ENCODE data around the gene SSR4.

The SSR4 gene

DNA sequence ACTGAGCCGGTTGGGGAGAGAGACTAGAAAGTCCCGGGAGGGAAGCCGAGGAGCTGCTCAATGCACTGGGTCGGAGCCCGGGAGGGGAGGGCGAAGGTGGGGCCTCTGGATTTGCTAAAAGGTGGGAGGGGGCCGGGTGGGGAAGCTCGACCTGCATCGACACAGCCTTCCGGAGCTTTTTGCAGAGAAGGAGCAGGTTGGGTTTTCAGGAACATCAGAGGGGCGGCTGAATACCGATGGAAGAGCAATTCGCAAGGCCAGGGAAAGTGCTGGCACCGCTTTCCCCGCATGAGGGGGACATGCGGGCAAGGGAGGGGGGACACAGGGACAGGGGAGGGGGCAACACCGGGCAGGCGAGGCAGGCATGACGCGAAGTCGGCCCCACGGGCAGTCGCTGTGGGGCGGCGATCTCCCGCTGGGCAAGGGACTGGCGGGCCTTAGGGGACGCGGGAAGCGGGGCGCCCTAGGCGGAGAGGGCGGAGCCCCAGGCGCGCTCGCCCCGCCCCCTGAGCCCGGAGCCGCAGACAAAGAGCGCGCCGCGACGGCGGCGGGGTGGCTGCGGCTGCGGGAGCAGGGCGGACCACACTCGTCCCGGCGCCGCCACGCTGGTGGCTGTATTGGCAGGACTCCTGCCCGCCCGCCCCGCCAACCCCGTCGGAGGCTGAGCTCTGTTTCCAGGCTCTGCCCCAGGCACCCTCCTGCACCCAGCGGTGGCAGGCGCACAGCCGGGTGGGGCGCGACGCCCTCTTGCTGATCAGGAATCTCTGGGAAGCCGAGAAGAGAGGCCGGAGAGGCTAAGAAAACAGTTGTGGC, 24.3 kb downstream of the SSR4 start:
- Histone ChIP-seq H3K9ac (ENCODE audit: low read depth, low read length) (peak overlapping the region; percentile 61), H3K9me3 (ENCODE audit: control insufficient read depth, insufficient read depth, low read length) (no peaks in the 10 kb centered on the region), H3K36me3 (ENCODE audit: insufficient read depth, low read length) (0 out of 2 replicates have a peak, but pooled peaks cover 2% of the 10 kb centered on the region), H3K4me1 (ENCODE audit: insufficient read depth, low read length) (peaks cover 14% of the 10 kb centered on the region)

GRCh38 chrX:153819384-153820040, 25.0 kb downstream of the SSR4 start:
- Histone ChIP-seq H3K9me3 (ENCODE audit: control insufficient read depth, insufficient read depth, low read length) (no peaks in the 10 kb centered on the region), H3K4me1 (ENCODE audit: insufficient read depth, low read length) (peaks cover 14% of the 10 kb centered on the region), H3K36me3 (ENCODE audit: insufficient read depth, low read length) (0 out of 2 replicates have a peak, but pooled peaks cover 2% of the 10 kb centered on the region), H3K9ac (ENCODE audit: low read depth, low read length) (peak overlapping the region; percentile 61)

DNA sequence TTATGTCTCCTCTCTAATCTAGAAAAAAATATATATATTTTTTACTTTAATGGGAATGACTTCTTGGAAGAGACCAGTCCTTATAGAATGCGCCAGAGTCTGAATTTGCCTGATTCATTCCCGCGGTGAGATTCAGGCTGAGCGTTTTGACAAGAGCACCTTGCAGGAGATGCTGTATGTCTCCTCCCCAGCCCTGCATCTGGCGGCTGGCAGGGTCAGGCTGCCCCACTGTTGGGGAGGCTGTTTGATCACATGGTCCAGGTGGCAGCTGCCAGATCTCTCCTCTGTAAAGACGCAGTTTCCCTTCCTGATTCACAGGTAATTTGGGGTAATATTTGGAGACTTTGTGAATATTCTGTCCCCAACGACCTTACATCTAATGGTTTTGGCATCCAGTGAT, 26.1 kb downstream of the SSR4 start:
- peaks cover 22% of the 10 kb centered on the region for H3K4me1 ChIP-seq (ENCODE audit: insufficient read depth, low read length)
- no peak overlapping the region for H3K9ac ChIP-seq (ENCODE audit: low read depth, low read length)
- 0 out of 2 replicates have a peak, but pooled peaks cover 2% of the 10 kb centered on the region for H3K36me3 ChIP-seq (ENCODE audit: insufficient read depth, low read length)
- no peaks in the 10 kb centered on the region for H3K9me3 ChIP-seq (ENCODE audit: control insufficient read depth, insufficient read depth, low read length)

- no peak overlapping the region for H3K9ac ChIP-seq (ENCODE audit: low read depth, low read length)
- H3K9me3 ChIP-seq (ENCODE audit: control insufficient read depth, insufficient read depth, low read length): no peaks in the 10 kb centered on the region
- H3K36me3 ChIP-seq (ENCODE audit: insufficient read depth, low read length): 0 out of 2 replicates have a peak, but pooled peaks cover 2% of the 10 kb centered on the region
- peaks cover 27% of the 10 kb centered on the region for H3K4me1 ChIP-seq (ENCODE audit: insufficient read depth, low read length)
Measured at GRCh38 chrX:153821066-153821465, 26.6 kb downstream of the SSR4 start.

DNA sequence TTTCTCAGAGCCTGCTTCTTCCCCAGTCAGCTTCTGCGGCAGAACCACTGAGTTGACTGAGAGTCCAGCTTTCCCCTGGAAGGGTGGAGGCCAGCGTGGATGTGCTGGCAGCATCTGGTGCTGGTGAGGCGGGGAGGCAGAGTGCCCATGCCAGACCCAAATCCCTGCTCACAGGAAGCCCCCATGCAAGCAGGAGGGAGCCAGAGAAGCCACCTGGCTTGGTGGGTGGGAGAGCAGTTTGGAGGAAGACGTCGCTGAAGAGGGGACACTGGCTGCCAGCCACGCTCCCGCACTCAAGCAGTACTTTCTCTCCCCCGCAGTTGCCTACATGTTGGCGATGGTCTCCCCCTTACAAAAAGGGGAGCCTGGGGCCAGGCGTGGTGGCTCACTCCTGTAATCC, 29.9 kb downstream of the SSR4 start:
- Histone ChIP-seq H3K9me3 (ENCODE audit: control insufficient read depth, insufficient read depth, low read length) (no peaks in the 10 kb centered on the region), H3K9ac (ENCODE audit: low read depth, low read length) (no peak overlapping the region), H3K36me3 (ENCODE audit: insufficient read depth, low read length) (0 out of 2 replicates have a peak, but pooled peaks cover 2% of the 10 kb centered on the region), H3K4me1 (ENCODE audit: insufficient read depth, low read length) (peaks cover 41% of the 10 kb centered on the region)

GRCh38 chrX:153825042-153825441, 30.6 kb downstream of the SSR4 start:
- H3K9me3 ChIP-seq (ENCODE audit: control insufficient read depth, insufficient read depth, low read length): no peaks in the 10 kb centered on the region
- H3K4me1 ChIP-seq (ENCODE audit: insufficient read depth, low read length): peaks cover 36% of the 10 kb centered on the region
- 0 out of 2 replicates have a peak, but pooled peaks cover 2% of the 10 kb centered on the region for H3K36me3 ChIP-seq (ENCODE audit: insufficient read depth, low read length)
- no peak overlapping the region for H3K9ac ChIP-seq (ENCODE audit: low read depth, low read length)

DNA sequence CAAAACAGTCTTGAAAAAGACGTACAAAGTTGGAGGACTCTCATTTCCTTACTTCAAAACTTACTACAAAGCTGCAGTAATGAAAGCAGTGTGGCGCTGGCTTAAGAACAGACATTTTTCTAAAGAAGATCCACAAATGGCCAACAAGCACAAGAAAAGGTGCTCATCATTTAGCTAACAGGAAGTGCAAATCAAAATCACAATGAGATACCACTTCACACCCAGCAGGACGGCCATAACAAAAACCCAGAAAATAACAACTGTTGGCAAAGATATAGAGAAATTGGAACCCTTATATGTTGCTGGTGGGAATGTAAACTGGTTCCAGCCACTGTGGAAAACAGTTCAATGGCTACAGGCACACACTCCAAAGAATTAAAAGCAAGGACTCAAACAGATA, 32.5 kb downstream of the SSR4 start:
- no peak overlapping the region; the same call in 1 of the 2 replicates for H3K9ac ChIP-seq (ENCODE audit: low read depth, low read length)
- no peaks in the 10 kb centered on the region for H3K36me3 ChIP-seq (ENCODE audit: insufficient read depth, low read length)
- no peaks in the 10 kb centered on the region for H3K9me3 ChIP-seq (ENCODE audit: control insufficient read depth, insufficient read depth, low read length)
- H3K4me1 ChIP-seq (ENCODE audit: insufficient read depth, low read length): peaks cover 28% of the 10 kb centered on the region

DNA sequence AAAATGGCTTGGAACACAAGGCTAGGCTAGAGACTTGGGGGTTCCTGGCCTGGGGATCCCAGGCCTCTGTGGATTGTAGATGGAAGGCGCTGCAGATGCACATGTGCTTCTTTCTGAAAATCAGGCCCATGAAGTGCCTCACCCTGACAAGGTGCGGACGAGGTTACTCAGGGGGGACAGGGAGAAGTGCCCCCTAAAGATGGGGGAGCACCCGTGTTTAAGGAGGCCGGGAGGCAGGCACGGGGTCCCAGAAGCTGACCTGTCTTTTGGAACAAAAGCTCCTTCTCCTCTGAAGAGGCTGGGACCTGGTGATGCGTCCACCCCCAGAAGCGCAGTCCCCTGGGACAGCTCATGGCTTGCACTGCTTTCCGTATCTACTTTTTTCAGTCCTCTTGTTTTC, 33.4 kb downstream of the SSR4 start:
- Histone ChIP-seq H3K4me1 (ENCODE audit: insufficient read depth, low read length) (peaks cover 28% of the 10 kb centered on the region), H3K36me3 (ENCODE audit: insufficient read depth, low read length) (no peaks in the 10 kb centered on the region), H3K9ac (ENCODE audit: low read depth, low read length) (peak overlapping the region; percentile 72), H3K9me3 (ENCODE audit: control insufficient read depth, insufficient read depth, low read length) (no peaks in the 10 kb centered on the region)

DNA sequence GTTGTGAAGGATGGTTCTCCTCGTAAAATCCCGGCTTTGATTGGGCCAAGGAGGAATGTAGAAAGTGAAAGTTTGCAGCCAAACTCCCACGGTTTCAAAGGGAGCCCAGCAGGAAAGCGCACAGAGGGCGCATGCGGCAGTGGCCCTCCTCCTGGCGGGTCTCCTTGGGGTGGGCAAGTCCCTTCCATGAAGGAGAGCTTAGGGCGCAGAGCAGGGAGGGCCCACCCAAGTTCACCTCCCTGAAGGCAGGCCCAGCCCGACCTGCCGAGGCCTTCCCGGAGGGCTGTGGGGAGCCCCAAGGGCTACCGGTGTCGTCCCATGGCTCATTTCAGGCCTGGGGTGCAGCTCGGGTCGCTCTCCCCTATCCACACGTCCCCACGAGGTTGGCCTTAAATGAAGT, 33.8 kb downstream of the SSR4 start:
- peak overlapping the region; percentile 72 for H3K9ac ChIP-seq (ENCODE audit: low read depth, low read length)
- H3K36me3 ChIP-seq (ENCODE audit: insufficient read depth, low read length): no peaks in the 10 kb centered on the region
- H3K4me1 ChIP-seq (ENCODE audit: insufficient read depth, low read length): peaks cover 28% of the 10 kb centered on the region
- no peaks in the 10 kb centered on the region for H3K9me3 ChIP-seq (ENCODE audit: control insufficient read depth, insufficient read depth, low read length)

DNA sequence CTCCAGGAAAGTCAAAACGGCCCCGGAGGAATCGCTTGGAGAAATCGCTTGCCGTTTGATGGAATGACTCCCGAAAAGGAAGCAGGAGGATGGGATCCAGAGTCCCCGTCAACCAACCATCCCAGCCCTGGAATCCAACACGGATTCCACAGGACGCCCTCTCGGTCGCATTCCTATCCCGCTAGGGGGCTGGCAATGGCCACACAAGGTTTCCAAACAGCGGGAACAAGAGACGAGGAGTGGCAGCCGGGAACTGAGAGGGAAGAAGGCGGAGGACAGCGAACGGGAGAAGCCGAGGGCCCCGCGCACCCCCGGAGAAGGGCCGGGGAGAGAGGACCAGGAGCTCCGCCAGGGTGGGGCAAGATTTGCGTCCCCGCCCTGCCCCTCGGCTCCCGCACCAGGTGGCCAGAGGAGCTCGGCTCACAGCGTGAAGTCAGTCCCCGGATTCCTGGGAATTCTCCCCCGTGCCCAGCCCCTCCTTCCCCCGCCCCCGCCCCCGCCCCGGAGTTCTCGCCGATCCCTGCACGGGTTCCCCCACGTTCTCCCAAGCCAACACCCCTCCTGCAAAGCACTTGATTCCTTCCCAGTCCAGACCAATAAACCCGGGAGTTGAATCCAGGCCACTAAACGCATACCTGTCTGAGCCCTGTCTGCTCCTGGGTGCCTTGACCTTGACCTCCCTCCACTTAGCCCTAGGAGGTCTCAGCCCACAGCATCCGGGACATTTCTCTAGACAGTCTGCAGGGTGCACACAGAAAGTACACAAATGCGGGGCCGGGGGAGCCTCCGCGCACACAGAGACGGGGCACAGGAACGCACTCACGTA, 34.5 kb downstream of the SSR4 start:
- H3K36me3 ChIP-seq (ENCODE audit: insufficient read depth, low read length): no peaks in the 10 kb centered on the region
- H3K9me3 ChIP-seq (ENCODE audit: control insufficient read depth, insufficient read depth, low read length): no peaks in the 10 kb centered on the region
- H3K4me1 ChIP-seq (ENCODE audit: insufficient read depth, low read length): peaks cover 28% of the 10 kb centered on the region
- H3K9ac ChIP-seq (ENCODE audit: low read depth, low read length): peak overlapping the region; percentile 72

DNA sequence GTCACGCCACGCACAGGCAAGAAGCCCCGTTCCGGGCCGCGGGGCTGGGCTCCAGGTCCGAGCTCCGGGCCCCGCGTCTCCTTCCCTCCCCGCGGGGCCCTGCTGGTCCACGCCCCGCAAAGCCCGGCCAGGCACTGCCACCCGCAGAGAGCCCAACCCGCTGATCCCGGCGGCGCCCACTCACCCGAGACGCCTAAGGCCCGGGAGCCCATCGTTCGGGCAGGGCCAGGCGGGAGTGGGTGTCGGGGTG, 35.0 kb downstream of the SSR4 start:
- Histone ChIP-seq H3K36me3 (ENCODE audit: insufficient read depth, low read length) (no peaks in the 10 kb centered on the region), H3K4me1 (ENCODE audit: insufficient read depth, low read length) (peaks cover 28% of the 10 kb centered on the region), H3K9ac (ENCODE audit: low read depth, low read length) (peak overlapping the region; percentile 72), H3K9me3 (ENCODE audit: control insufficient read depth, insufficient read depth, low read length) (no peaks in the 10 kb centered on the region)

DNA sequence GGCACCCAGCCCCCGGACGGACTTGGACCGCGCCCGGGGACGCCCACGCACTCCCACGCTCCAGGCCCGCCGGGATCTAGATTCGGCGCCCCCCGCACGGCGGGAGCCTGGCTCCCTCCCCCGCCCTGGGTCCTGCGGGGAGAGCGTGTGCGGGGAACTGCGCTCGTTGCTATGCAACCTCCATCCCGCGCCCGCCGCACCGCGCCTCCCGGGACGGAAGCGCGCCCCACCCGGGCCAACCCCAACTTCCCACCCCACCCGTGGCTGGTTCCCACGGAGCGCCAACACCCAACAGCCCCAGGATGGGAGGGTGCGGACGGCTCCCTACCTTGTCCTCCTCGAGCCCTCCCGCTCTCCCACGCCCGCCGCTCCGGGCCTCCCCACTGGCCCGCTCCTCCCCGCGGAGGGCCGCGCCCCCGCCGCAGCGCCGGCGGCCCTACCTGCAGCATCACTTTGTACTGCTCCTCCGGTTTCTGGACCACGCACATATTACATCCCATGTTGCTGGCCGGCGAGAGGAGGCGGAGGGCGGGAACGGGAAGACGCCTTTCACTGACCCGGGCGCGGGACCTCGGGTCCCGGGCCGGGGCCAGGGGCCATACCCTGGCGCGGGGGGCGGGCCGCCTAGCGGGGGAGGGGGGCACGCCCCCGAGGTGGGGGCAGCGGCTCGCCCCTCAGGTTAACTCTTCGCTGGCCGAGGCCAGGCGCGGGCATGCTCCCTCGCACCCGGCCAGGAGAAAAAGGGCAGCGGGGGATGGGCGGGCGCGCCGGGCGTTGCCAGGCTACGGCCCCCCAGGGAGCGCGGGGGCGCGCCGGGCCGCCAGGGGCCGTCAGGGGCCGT, 35.6 kb downstream of the SSR4 start, which contains the start of gene PDZD4:
PDZD4 (minus strand) TSS at position 746 of the 841 bp plus-strand sequence; CDS start at position 500, 246 bp downstream.
- H3K36me3 ChIP-seq (ENCODE audit: insufficient read depth, low read length): no peaks in the 10 kb centered on the region
- no peaks in the 10 kb centered on the region for H3K9me3 ChIP-seq (ENCODE audit: control insufficient read depth, insufficient read depth, low read length)
- H3K9ac ChIP-seq (ENCODE audit: low read depth, low read length): peak within 1 kb of the TSS; percentile 72
- H3K4me1 ChIP-seq (ENCODE audit: insufficient read depth, low read length): peaks cover 25% of the 10 kb centered on the region

DNA sequence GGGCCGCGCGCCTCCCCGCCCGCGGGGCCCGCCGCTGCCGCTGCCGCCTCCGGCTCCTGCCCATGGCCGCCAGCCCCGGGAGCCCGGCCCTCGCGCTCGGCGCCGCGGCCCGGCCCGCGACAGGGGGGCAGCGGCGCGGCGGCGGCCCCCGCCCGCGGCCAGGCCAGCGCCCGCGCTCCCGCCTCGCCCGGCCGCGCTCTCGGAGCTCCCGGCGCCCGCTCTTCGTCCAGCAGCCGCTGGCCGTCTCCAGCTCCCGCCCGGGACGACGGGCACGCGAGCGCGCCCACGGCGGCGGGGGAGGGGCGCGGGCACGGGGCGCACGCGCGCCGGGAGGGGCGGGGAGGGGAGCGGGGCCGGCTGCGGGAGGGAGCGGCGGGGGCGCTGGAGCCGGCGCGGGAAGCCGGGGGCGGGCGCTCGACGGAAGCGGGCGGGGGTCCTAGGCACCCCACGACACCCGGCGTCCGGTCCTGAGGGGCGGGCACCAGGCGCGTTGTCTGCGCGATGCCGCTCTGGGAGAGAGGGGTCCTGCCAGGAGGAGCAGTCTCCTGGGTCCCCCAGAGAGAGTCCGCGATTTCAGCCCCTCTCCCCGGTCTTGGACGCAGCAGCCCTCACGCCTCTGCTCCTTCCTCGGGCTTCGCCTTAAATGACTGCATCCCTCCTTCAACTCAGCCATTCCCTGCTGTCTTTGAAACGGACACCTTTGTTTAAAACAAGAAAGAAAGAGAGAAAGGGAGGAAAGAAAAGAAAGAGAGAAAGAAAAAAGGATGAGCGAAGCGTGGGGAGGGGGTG, 36.4 kb downstream of the SSR4 start:
- no peaks in the 10 kb centered on the region for H3K36me3 ChIP-seq (ENCODE audit: insufficient read depth, low read length)
- peaks cover 17% of the 10 kb centered on the region for H3K4me1 ChIP-seq (ENCODE audit: insufficient read depth, low read length)
- peak overlapping the region; percentile 63 for H3K9ac ChIP-seq (ENCODE audit: low read depth, low read length)
- no peaks in the 10 kb centered on the region for H3K9me3 ChIP-seq (ENCODE audit: control insufficient read depth, insufficient read depth, low read length)

All from ES-I3 (cell line).